PC-3 (cell line): Measurements from ENCODE around the gene DIO1. TPM values are rescaled to one million over a fixed set of nuclear protein-coding genes. Genes with fewer than 3 reads are reported as not detected.
"Not testable (repeated sequence)": the region's sequence is repeated elsewhere in the genome, so short reads cannot be mapped to it uniquely, and the experiment has no call there.

Experiments used
- ATAC-seq: fragments of 200-7000 bp; cut with Tn5 transposase; 2 replicates; pipeline ENCODE4 v1.9.1; 2020; ENCODE audit warnings: mild to moderate bottlenecking, moderate library complexity
- BruUV-seq: library from RNA; stranded (reverse); fragments of 400-500 nt; replicated peaks from 2 replicates; lab custom pipeline; 2021; lab: Mats Ljungman, UMichigan
- CTCF ChIA-PET: fragments of 300-600 bp; sonication (Branson Sonifier 250); formaldehyde crosslinking; loops from one replicate; lab custom pipeline; 2022; ENCODE audit warnings: antibody characterized with exemption; lab: Charles Lee
- POLR2A ChIA-PET: fragments of 300-600 bp; sonication (Branson Sonifier 250); formaldehyde crosslinking; loops from one replicate; lab custom pipeline; 2022; ENCODE audit warnings: antibody characterized with exemption; ENCODE audit not compliant: unreplicated experiment; lab: Charles Lee
- DNase-seq: peaks from one replicate; pipeline ENCODE4 v3.0.0-alpha.2; 2015
- H2AFZ ChIP-seq: fragments of 300-600 bp; sonication (generic); 2 replicates; pipeline ENCODE4 v1.6.0; 2016; ENCODE audit warnings: antibody characterized with exemption, low read length
- H3F3A ChIP-seq: fragments of 300-600 bp; sonication (generic); one replicate; pipeline ENCODE4 v1.6.0; 2017; ENCODE audit warnings: antibody characterized with exemption, low read length, control low read depth, mild to moderate bottlenecking; ENCODE audit not compliant: unreplicated experiment
- H3K27ac ChIP-seq: fragments of 300-600 bp; sonication (generic); 2 replicates; pipeline ENCODE4 v1.5.1; 2016; ENCODE audit warnings: mild to moderate bottlenecking, low read length
- H3K27me3 ChIP-seq: fragments of 300-600 bp; sonication (generic); 2 replicates; pipeline ENCODE4 v1.6.1; 2016; ENCODE audit warnings: low read length, mixed read lengths
- H3K36me3 ChIP-seq: fragments of 300-600 bp; sonication (generic); 2 replicates; pipeline ENCODE4 v1.6.1; 2016; ENCODE audit warnings: low read depth, mixed run types, low read length, mixed read lengths
- H3K4me1 ChIP-seq: fragments of 300-600 bp; sonication (generic); 2 replicates; pipeline ENCODE4 v1.5.1; 2016; ENCODE audit warnings: low read length; ENCODE audit not compliant: insufficient read depth
- H3K4me2 ChIP-seq: fragments of 300-600 bp; sonication (generic); 2 replicates; pipeline ENCODE4 v1.6.0; 2016; ENCODE audit warnings: low read length
- H3K4me3 ChIP-seq: fragments of 300-600 bp; sonication (generic); 2 replicates; pipeline ENCODE4 v1.5.1; 2016; ENCODE audit warnings: mild to moderate bottlenecking, low read length, mixed read lengths
- H3K79me2 ChIP-seq: fragments of 300-600 bp; sonication (generic); 2 replicates; pipeline ENCODE4 v1.6.1; 2017; ENCODE audit warnings: low read length, mixed read lengths
- H3K9ac ChIP-seq: fragments of 300-600 bp; sonication (generic); 2 replicates; pipeline ENCODE4 v1.6.0; 2016; ENCODE audit warnings: mild to moderate bottlenecking, low read length
- H3K9me2 ChIP-seq: fragments of 300-600 bp; sonication (generic); replicated peaks from 2 replicates; pipeline ENCODE4 v1.6.1; 2016; ENCODE audit warnings: mixed run types, low read length, mixed read lengths
- H3K9me3 ChIP-seq: fragments of 300-600 bp; sonication (generic); 2 replicates; pipeline ENCODE4 v1.6.1; 2016; ENCODE audit warnings: low read length, mixed read lengths
- H4K20me1 ChIP-seq: fragments of 300-600 bp; sonication (generic); 2 replicates; pipeline ENCODE4 v1.6.1; 2016; ENCODE audit warnings: low read length, mixed read lengths
- EZH2 ChIP-seq: fragments of 300-600 bp; sonication (generic); IDR thresholded peaks from one replicate; pipeline ENCODE4 v1.6.1; 2017; ENCODE audit warnings: antibody characterized with exemption, mild to moderate bottlenecking, low read length; ENCODE audit not compliant: unreplicated experiment
- EZH2phosphoT487 ChIP-seq: fragments of 300-600 bp; sonication (generic); IDR thresholded peaks from 2 replicates; pipeline ENCODE4 v1.6.1; 2018; ENCODE audit warnings: mild to moderate bottlenecking, antibody characterized with exemption, low read length, borderline replicate concordance
- intact Hi-C: fragments of 100-400 bp; cut with micrococcal nuclease; formaldehyde crosslinking; loops from 2 replicates; pipeline ENCODE4 v1.9.0; 2023
- total RNA-seq: library from RNA; depleted of rRNA; stranded (reverse); fragments of >200 nt; gene quantifications from 2 replicates; pipeline ENCODE4 v1.2.3, GENCODE V29; 2014
- TF ChIP-seq, protein P1 (sequence below): fragments of 300-600 bp; sonication (generic); conservative IDR thresholded peaks from 2 replicates; pipeline ENCODE4 v1.5.1; 2017; ENCODE audit warnings: antibody characterized with exemption, low read depth, mild to moderate bottlenecking, low read length

The DIO1 gene
- total RNA-seq, 1 experiment from 2014 or later, result not detected

DNA sequence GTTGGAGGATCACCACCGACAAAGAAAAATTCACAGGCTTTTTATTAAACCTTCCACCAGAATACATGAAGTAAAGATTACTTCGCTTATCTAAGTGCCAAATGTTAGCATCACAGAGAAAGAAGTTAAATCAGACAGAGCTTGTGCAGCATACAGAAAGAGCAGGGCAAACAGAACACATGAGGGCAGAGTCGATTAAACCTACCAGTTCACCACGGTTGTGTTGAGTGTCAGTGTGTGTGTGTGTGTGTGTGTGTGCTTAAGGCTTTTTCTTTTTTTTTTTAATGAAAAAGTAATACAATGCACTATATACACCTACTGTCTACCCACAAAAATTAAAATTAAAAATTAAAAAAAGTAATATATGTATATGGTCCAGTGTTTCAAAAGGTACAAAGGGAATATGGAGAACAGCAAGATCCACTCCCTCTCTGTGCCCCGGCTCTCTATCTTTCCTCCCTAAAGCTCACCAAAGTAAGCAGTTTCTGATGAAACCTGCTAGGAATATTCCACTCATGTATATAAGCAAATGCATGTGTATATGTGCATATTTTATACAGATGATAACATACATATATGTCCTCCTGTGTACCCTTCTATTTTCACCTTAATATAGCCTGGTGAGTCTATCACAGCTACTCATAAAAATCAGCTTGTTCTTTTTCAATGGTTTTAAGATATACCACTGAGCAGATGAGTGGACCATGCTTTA, 22.1 kb upstream of the DIO1 start:
- no peaks in the 10 kb centered on the region for H4K20me1 ChIP-seq
- H3K27ac ChIP-seq, result no peak overlapping the region
- no peak overlapping the region for H3K4me3 ChIP-seq
- intact Hi-C loops, result no loop called here
- no peaks in the 10 kb centered on the region for H3K79me2 ChIP-seq
- H3K9me2 ChIP-seq, result no peaks in the 10 kb centered on the region
- H3K4me1 ChIP-seq, result no peaks in the 10 kb centered on the region
- no peaks in the 10 kb centered on the region for H3K27me3 ChIP-seq
- no peaks in the 10 kb centered on the region for H3F3A ChIP-seq
- no peaks in the 10 kb centered on the region for H3K9me3 ChIP-seq
- DNase-seq, result no peak
- no peak overlapping the region for H3K9ac ChIP-seq
- CTCF ChIA-PET, result no interaction called here
- H3K36me3 ChIP-seq, result peaks cover 4% of the 10 kb centered on the region; the same call in 1 of the 2 replicates
- TF ChIP-seq EZH2 (no peak), EZH2phosphoT487 (no peak)
- TF ChIP-seq, protein P1, sequence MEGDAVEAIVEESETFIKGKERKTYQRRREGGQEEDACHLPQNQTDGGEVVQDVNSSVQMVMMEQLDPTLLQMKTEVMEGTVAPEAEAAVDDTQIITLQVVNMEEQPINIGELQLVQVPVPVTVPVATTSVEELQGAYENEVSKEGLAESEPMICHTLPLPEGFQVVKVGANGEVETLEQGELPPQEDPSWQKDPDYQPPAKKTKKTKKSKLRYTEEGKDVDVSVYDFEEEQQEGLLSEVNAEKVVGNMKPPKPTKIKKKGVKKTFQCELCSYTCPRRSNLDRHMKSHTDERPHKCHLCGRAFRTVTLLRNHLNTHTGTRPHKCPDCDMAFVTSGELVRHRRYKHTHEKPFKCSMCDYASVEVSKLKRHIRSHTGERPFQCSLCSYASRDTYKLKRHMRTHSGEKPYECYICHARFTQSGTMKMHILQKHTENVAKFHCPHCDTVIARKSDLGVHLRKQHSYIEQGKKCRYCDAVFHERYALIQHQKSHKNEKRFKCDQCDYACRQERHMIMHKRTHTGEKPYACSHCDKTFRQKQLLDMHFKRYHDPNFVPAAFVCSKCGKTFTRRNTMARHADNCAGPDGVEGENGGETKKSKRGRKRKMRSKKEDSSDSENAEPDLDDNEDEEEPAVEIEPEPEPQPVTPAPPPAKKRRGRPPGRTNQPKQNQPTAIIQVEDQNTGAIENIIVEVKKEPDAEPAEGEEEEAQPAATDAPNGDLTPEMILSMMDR, result no peak
- H3K4me2 ChIP-seq, result no peak overlapping the region
- no TSS peak for BruUV-seq
- no peak for ATAC-seq
- H2AFZ ChIP-seq, result no peak overlapping the region
- POLR2A ChIA-PET, result no interaction called here

DNA sequence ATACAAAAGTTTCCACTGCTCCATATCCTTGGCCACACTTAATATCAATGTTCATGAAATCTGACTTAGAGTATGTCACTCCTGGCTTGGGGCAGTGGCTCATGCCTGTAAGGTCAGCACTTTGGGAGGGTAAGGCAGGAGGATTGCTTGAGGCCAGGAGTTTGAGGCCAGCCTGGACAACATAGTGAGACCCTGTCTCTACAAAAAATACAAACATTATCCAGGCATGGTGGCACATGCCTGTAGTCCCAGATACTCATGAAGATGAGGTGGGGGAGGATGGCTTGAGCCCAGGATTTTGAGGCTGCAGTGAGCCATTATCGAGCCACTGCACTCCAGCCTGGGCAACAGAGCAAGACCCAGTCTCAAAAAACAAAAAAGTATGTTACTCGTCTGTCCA, 18.8 kb upstream of the DIO1 start:
- ATAC-seq, H3K9me3 ChIP-seq, CTCF ChIA-PET, H4K20me1 ChIP-seq, BruUV-seq, H3K9ac ChIP-seq, H2AFZ ChIP-seq, H3K4me2 ChIP-seq, POLR2A ChIA-PET, H3K4me3 ChIP-seq, H3F3A ChIP-seq, H3K9me2 ChIP-seq, DNase-seq, H3K36me3 ChIP-seq, intact Hi-C loops, H3K79me2 ChIP-seq, H3K27ac ChIP-seq, H3K27me3 ChIP-seq, H3K4me1 ChIP-seq: not testable (repeated sequence)

DNA sequence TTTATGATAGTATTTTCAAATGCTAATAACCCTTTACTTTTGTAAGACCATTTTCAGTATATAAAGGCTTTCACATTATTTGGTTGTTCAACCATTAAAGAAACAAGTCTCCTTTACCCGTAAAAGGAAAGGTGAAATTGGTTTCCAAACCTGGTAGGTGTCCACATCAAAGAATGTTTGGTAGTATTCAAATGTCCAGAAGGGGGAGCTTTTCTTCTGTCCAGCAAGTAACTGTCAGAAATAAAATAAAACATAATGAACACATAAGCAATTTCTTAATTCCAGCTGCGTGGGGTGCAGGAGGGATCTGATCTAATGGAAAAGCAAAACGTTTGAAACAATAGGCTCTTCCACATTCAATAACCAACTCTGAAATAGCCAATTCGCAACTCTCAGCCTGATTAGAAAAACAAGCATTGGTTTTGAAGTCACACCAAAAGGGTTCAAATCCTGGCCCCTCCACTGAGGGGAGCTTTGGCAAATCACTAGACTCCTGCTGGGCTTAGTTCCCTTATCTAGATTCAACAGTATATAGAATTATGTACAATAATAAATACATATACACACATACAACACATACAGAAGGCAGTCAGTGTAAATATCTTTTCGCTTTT, 15.4 kb upstream of the DIO1 start:
- TF ChIP-seq EZH2phosphoT487 (no peak), EZH2 (no peak)
- TF ChIP-seq, protein P1, result peak; percentile 89
- H3K4me1 ChIP-seq, result no peaks in the 10 kb centered on the region
- ChIA-PET CTCF (interaction anchor here (0.6 to 2.0 kb wide), 5 partner anchors 35 to 1405 kb away, joined by 3 to 13 read pairs (median 4); partner anchors contain the start of gene IFT25), POLR2A (interaction anchor here (0.6 to 0.7 kb wide), 2 partner anchors 19 to 67 kb away, joined by 4 to 12 read pairs; partner anchors contain the start of gene IFT25)
- H3K9me2 ChIP-seq, result no peaks in the 10 kb centered on the region
- ATAC-seq (peak; percentile 54), DNase-seq (peak; percentile 76)
- intact Hi-C loops, result loop anchor here (1.0 to 2.0 kb wide), 2 partner anchors 70 to 81 kb away; no protein-coding TSS in a partner anchor
- no TSS peak for BruUV-seq
- no peaks in the 10 kb centered on the region for H3K79me2 ChIP-seq
- no peak overlapping the region for H3K4me2 ChIP-seq
- no peaks in the 10 kb centered on the region for H3K27me3 ChIP-seq
- H3F3A ChIP-seq, result no peaks in the 10 kb centered on the region
- peaks cover 9% of the 10 kb centered on the region for H3K36me3 ChIP-seq
- H3K27ac ChIP-seq, result no peak overlapping the region
- H3K9me3 ChIP-seq, result no peaks in the 10 kb centered on the region
- H3K4me3 ChIP-seq, result no peak overlapping the region
- H2AFZ ChIP-seq, result no peak overlapping the region
- no peak overlapping the region for H3K9ac ChIP-seq
- no peaks in the 10 kb centered on the region for H4K20me1 ChIP-seq

DNA sequence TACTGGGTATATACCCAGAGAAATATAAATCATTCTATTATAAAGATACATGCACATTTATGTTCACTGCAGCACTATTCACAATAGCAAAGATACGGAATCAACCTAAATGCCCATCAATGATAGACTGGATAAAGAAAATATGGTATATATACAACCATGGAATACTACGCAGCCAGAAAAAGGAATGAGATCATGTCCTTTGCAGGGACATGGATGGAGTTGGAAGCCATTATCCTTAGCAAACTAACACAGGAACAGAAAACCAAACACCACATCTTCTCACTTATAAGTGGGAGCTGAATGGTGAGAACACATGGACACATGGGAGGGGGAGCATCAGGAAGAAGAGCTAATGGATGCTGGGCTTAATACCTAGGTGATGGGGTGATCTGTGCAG, 12.1 kb upstream of the DIO1 start:
- H3K27ac ChIP-seq, H3K9me2 ChIP-seq, H3K4me1 ChIP-seq, DNase-seq, H3F3A ChIP-seq, CTCF ChIA-PET, H3K4me2 ChIP-seq, ATAC-seq, H3K27me3 ChIP-seq, H3K36me3 ChIP-seq, intact Hi-C loops, H2AFZ ChIP-seq, H3K9me3 ChIP-seq, POLR2A ChIA-PET, H4K20me1 ChIP-seq, BruUV-seq, H3K4me3 ChIP-seq, H3K9ac ChIP-seq, H3K79me2 ChIP-seq: not testable (repeated sequence)

DNA sequence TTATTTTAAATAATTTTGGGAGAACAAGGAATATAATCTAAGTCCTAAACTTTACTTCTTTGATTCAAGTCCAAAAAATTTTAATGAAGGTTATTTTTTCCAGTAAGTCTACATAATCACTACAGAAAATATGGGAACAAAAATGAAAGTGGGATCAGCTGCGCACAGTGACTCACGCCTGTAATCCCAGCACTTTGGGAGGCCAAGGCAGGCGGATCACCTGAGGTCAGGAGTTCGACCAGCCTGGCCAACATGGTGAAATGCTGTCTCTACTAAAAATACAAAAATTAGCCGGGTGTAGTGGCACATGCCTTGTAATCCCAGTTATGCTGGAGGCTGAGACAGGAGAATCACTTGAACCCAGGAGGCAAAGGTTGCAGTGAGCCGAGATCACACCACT, 10.4 kb upstream of the DIO1 start:
- H3K9me2 ChIP-seq, BruUV-seq, H3K4me3 ChIP-seq, H4K20me1 ChIP-seq, DNase-seq, H3K36me3 ChIP-seq, H3K9me3 ChIP-seq, CTCF ChIA-PET, H3K4me1 ChIP-seq, H3K27ac ChIP-seq, H3K79me2 ChIP-seq, H3F3A ChIP-seq, H3K27me3 ChIP-seq, H3K9ac ChIP-seq, H3K4me2 ChIP-seq, H2AFZ ChIP-seq, ATAC-seq, intact Hi-C loops: not testable (repeated sequence)
- POLR2A ChIA-PET, result interaction anchor here (0.7 kb wide), 1 partner anchor 62 kb away, joined by 3 read pairs; the partner anchor contains the start of gene IFT25
